HepG2 (cell line): ENCODE data around the gene MMP25. TPM values are rescaled to one million over a fixed set of nuclear protein-coding genes. Genes with fewer than 3 reads are reported as not detected.
A peak's percentile ranks its signal among the peaks of the same experiment; 100 is the strongest.

ENCODE experiments used
- ARHGAP35 ChIP-seq: sonication (generic); formaldehyde crosslinking; IDR thresholded peaks from 2 replicates; pipeline ENCODE4 v1.9.0; 2022; ENCODE audit warnings: mild to moderate bottlenecking, inconsistent platforms, moderate library complexity, missing genetic modification reagents, borderline replicate concordance
- ASH2L ChIP-seq: fragments of 300-600, 200-600 bp; sonication (generic); IDR thresholded peaks from 2 replicates; pipeline ENCODE4 v1.7.0; 2017; ENCODE audit warnings: low read depth, mild to moderate bottlenecking, moderate library complexity, mixed read lengths, low read length; ENCODE audit not compliant: insufficient read length
- CBFB ChIP-seq: sonication (generic); formaldehyde crosslinking; IDR thresholded peaks from 2 replicates; pipeline ENCODE4 v1.4.0; 2020; ENCODE audit warnings: missing genetic modification reagents
- ETV5 ChIP-seq: IDR thresholded peaks from 2 replicates; pipeline ENCODE4 v1.6.1; 2018; ENCODE audit warnings: missing biosample characterization, missing genetic modification reagents, inconsistent platforms, borderline replicate concordance
- FOSL2 ChIP-seq: sonication (generic); formaldehyde crosslinking; IDR thresholded peaks from 2 replicates; pipeline ENCODE4 v1.4.0; 2020; ENCODE audit warnings: missing genetic modification reagents
- GABPB1 ChIP-seq: IDR thresholded peaks from 2 replicates; pipeline ENCODE4 v1.6.1; 2016; ENCODE audit warnings: mild to moderate bottlenecking, missing genetic modification reagents, moderate library complexity, missing compliant biosample characterization
- KLF6 ChIP-seq: IDR thresholded peaks from 2 replicates; pipeline ENCODE4 v1.8.0; 2016; ENCODE audit warnings: missing biosample characterization, missing genetic modification reagents
- SAP130 ChIP-seq: IDR thresholded peaks from 2 replicates; pipeline ENCODE4 v1.6.1; 2016; ENCODE audit warnings: low read depth
- SOX13 ChIP-seq, 3 experiments: fragments of 450-650 bp in 1 of 3; sonication (generic) in 1 of 3; formaldehyde crosslinking in 1 of 3; IDR thresholded peaks in 2 of 3; conservative IDR thresholded peaks in 1 of 3; 2 replicates each; pipeline versions ENCODE4 v1.5.0 to v1.6.1; 2016 to 2020; ENCODE audit warnings: antibody characterized with exemption in 1 of 3, mild to moderate bottlenecking in 1 of 3, missing compliant biosample characterization in 1 of 3, missing genetic modification reagents in 1 of 3, moderate library complexity in 1 of 3
- SP5 ChIP-seq: IDR thresholded peaks from 2 replicates; pipeline ENCODE4 v1.6.1; 2016; ENCODE audit warnings: low read depth, borderline replicate concordance
- ZNF652 ChIP-seq: IDR thresholded peaks from 2 replicates; pipeline ENCODE4 v1.6.1; 2016; ENCODE audit warnings: low read depth, borderline replicate concordance
- ZNF776 ChIP-seq: sonication (generic); formaldehyde crosslinking; IDR thresholded peaks from 2 replicates; pipeline ENCODE4 v1.4.0; 2020; ENCODE audit warnings: mild to moderate bottlenecking, missing genetic modification reagents
- ZSCAN25 ChIP-seq: sonication (generic); formaldehyde crosslinking; IDR thresholded peaks from 2 replicates; pipeline ENCODE4 v1.8.0; 2022; ENCODE audit warnings: mild to moderate bottlenecking, missing genetic modification reagents
- ZZZ3 ChIP-seq: sonication (generic); formaldehyde crosslinking; IDR thresholded peaks from 2 replicates; pipeline ENCODE4 v1.4.0; 2020; ENCODE audit warnings: missing genetic modification reagents, mild to moderate bottlenecking, borderline replicate concordance
- polyA plus RNA-seq, 8 experiments: library from polyadenylated mRNA; depleted of rRNA in 3 of 8; stranded (reverse) in 7 of 8; unstranded in 1 of 8; fragments of >200 nt; fragmentation: Illumina TruSeq in 4 of 8; extraction: Trizol in 4 of 8; gene quantifications; 2 replicates each; pipeline versions ENCODE4 v1.2.1 to v1.2.3, GENCODE V29; 2011 to 2016; ENCODE audit warnings: low read depth in 4 of 8, missing spikeins in 1 of 8, mixed read lengths in 1 of 8; ENCODE audit not compliant: insufficient read depth in 1 of 8
- total RNA-seq, 5 experiments: library from RNA; depleted of rRNA; stranded (reverse); fragments of >200 nt; fragmentation: Illumina TruSeq; extraction: Trizol; gene quantifications; 2 replicates each; pipeline ENCODE4 v1.2.3, GENCODE V29; 2016; ENCODE audit warnings: low read depth in 1 of 5
- TF ChIP-seq, protein P1 (sequence below): sonication (generic); formaldehyde crosslinking; IDR thresholded peaks from 2 replicates; pipeline ENCODE4 v1.4.0; 2020; ENCODE audit warnings: missing genetic modification reagents
- TF ChIP-seq, protein P2 (sequence below): sonication (generic); formaldehyde crosslinking; IDR thresholded peaks from 2 replicates; pipeline ENCODE4 v1.4.0; 2020; ENCODE audit warnings: missing genetic modification reagents
- TF ChIP-seq, protein P3 (sequence below): sonication (generic); formaldehyde crosslinking; IDR thresholded peaks from 2 replicates; pipeline ENCODE4 v1.5.0; 2020; ENCODE audit warnings: mild to moderate bottlenecking, missing genetic modification reagents, moderate library complexity
- TF ChIP-seq, protein P4 (sequence below): IDR thresholded peaks from 2 replicates; pipeline ENCODE4 v1.6.1; 2016; ENCODE audit warnings: mild to moderate bottlenecking

MMP25 gene
- total and polyA plus RNA-seq, 2 of the 13 experiments (the other 11 are each of a cell fraction or from before 2014, with no cell fraction given), result 0.04 to 0.08 TPM

DNA sequence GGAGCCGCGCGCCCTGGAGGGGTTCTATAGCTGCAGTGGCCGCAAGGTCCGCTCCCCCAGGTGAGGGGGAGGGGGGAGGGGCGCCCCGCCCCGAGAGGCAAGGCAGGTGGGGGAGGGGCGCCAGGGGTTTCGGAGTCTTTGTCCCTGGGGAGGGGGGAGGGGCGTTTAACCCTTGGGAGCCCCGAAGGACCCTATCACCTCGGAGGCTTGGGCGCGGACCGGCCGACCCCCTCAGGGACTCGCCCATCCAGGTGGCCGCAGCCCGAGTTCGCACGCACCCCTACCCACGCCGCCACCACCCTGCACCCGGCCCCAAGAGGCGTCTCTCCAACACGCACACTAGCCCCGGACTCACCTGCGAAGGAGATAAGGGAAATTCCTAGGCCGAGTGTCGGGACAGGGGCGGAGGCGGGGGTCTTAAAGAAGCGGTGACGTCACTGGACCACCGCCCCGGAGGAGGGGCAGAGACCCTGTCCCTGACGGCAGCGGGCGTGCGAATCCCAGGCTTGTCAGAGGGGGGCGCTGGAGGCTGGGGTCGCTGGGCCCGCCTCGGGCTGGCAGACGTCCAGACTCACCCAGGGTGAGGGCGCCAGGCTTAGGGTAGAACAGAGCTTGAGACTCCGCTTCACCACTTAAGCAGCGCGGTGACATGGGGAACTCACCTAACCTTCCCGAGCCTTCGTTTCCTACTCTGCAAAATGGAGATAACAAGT is 28.4 kb upstream of the MMP25 start, which contains the start of gene CLDN6 (continued):
- TF ChIP-seq, protein P1, sequence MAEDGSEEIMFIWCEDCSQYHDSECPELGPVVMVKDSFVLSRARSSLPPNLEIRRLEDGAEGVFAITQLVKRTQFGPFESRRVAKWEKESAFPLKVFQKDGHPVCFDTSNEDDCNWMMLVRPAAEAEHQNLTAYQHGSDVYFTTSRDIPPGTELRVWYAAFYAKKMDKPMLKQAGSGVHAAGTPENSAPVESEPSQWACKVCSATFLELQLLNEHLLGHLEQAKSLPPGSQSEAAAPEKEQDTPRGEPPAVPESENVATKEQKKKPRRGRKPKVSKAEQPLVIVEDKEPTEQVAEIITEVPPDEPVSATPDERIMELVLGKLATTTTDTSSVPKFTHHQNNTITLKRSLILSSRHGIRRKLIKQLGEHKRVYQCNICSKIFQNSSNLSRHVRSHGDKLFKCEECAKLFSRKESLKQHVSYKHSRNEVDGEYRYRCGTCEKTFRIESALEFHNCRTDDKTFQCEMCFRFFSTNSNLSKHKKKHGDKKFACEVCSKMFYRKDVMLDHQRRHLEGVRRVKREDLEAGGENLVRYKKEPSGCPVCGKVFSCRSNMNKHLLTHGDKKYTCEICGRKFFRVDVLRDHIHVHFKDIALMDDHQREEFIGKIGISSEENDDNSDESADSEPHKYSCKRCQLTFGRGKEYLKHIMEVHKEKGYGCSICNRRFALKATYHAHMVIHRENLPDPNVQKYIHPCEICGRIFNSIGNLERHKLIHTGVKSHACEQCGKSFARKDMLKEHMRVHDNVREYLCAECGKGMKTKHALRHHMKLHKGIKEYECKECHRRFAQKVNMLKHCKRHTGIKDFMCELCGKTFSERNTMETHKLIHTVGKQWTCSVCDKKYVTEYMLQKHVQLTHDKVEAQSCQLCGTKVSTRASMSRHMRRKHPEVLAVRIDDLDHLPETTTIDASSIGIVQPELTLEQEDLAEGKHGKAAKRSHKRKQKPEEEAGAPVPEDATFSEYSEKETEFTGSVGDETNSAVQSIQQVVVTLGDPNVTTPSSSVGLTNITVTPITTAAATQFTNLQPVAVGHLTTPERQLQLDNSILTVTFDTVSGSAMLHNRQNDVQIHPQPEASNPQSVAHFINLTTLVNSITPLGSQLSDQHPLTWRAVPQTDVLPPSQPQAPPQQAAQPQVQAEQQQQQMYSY (CRISPR knock-in tag), result no peak
- TF ChIP-seq ZNF776 (CRISPR knock-in tag), result peak; percentile 26; the same call in 1 of the 2 replicates
- no peak for TF ChIP-seq KLF6 (CRISPR knock-in tag)
- TF ChIP-seq SP5 (CRISPR knock-in tag), result 0 out of 2 replicates have a peak, but pooled peaks have one; percentile 17
- TF ChIP-seq ARHGAP35 (CRISPR knock-in tag), result no peak
- TF ChIP-seq ZSCAN25 (CRISPR knock-in tag), result peak; percentile 63; the same call in 1 of the 2 replicates
- no peak for TF ChIP-seq ASH2L
- TF ChIP-seq ETV5 (CRISPR knock-in tag), result 0 out of 2 replicates have a peak, but pooled peaks have one; percentile 18
- TF ChIP-seq SAP130 (CRISPR knock-in tag), result peak; percentile 42
- TF ChIP-seq SOX13 (IDR thresholded peaks at IDR 0.05), result no peak
- 0 out of 4 replicates have a peak, but pooled peaks of 1 of the 2 experiments have one; percentile 7 for TF ChIP-seq SOX13 (CRISPR knock-in tag; conservative IDR thresholded peaks at IDR 0.05 in 1 of 2, IDR thresholded peaks at IDR 0.05 in 1 of 2)
- no peak for TF ChIP-seq ZZZ3 (CRISPR knock-in tag)
- TF ChIP-seq, protein P2, sequence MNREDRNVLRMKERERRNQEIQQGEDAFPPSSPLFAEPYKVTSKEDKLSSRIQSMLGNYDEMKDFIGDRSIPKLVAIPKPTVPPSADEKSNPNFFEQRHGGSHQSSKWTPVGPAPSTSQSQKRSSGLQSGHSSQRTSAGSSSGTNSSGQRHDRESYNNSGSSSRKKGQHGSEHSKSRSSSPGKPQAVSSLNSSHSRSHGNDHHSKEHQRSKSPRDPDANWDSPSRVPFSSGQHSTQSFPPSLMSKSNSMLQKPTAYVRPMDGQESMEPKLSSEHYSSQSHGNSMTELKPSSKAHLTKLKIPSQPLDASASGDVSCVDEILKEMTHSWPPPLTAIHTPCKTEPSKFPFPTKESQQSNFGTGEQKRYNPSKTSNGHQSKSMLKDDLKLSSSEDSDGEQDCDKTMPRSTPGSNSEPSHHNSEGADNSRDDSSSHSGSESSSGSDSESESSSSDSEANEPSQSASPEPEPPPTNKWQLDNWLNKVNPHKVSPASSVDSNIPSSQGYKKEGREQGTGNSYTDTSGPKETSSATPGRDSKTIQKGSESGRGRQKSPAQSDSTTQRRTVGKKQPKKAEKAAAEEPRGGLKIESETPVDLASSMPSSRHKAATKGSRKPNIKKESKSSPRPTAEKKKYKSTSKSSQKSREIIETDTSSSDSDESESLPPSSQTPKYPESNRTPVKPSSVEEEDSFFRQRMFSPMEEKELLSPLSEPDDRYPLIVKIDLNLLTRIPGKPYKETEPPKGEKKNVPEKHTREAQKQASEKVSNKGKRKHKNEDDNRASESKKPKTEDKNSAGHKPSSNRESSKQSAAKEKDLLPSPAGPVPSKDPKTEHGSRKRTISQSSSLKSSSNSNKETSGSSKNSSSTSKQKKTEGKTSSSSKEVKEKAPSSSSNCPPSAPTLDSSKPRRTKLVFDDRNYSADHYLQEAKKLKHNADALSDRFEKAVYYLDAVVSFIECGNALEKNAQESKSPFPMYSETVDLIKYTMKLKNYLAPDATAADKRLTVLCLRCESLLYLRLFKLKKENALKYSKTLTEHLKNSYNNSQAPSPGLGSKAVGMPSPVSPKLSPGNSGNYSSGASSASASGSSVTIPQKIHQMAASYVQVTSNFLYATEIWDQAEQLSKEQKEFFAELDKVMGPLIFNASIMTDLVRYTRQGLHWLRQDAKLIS (CRISPR knock-in tag), result no peak
- TF ChIP-seq, protein P3, sequence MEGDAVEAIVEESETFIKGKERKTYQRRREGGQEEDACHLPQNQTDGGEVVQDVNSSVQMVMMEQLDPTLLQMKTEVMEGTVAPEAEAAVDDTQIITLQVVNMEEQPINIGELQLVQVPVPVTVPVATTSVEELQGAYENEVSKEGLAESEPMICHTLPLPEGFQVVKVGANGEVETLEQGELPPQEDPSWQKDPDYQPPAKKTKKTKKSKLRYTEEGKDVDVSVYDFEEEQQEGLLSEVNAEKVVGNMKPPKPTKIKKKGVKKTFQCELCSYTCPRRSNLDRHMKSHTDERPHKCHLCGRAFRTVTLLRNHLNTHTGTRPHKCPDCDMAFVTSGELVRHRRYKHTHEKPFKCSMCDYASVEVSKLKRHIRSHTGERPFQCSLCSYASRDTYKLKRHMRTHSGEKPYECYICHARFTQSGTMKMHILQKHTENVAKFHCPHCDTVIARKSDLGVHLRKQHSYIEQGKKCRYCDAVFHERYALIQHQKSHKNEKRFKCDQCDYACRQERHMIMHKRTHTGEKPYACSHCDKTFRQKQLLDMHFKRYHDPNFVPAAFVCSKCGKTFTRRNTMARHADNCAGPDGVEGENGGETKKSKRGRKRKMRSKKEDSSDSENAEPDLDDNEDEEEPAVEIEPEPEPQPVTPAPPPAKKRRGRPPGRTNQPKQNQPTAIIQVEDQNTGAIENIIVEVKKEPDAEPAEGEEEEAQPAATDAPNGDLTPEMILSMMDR, result peak; percentile 73
- peak; percentile 62 for TF ChIP-seq ZNF652 (CRISPR knock-in tag)
- peak; percentile 33; the same call in 1 of the 2 replicates for TF ChIP-seq CBFB (CRISPR knock-in tag)
- TF ChIP-seq, protein P4, sequence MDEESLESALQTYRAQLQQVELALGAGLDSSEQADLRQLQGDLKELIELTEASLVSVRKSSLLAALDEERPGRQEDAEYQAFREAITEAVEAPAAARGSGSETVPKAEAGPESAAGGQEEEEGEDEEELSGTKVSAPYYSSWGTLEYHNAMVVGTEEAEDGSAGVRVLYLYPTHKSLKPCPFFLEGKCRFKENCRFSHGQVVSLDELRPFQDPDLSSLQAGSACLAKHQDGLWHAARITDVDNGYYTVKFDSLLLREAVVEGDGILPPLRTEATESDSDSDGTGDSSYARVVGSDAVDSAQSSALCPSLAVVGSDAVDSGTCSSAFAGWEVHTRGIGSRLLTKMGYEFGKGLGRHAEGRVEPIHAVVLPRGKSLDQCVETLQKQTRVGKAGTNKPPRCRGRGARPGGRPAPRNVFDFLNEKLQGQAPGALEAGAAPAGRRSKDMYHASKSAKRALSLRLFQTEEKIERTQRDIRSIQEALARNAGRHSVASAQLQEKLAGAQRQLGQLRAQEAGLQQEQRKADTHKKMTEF (CRISPR knock-in tag), result no peak
- TF ChIP-seq GABPB1 (CRISPR knock-in tag), result peak; percentile 36; the same call in 1 of the 2 replicates
- peak; percentile 33; the same call in 1 of the 2 replicates for TF ChIP-seq FOSL2 (CRISPR knock-in tag)
